ENCODE data around the gene ACAP3. TPM values are rescaled to one million over a fixed set of nuclear protein-coding genes. Genes with fewer than 3 reads are reported as not detected.

ACAP3 gene
- total RNA-seq, 1 experiment from 2014 or later, result 42.2 TPM

DNA sequence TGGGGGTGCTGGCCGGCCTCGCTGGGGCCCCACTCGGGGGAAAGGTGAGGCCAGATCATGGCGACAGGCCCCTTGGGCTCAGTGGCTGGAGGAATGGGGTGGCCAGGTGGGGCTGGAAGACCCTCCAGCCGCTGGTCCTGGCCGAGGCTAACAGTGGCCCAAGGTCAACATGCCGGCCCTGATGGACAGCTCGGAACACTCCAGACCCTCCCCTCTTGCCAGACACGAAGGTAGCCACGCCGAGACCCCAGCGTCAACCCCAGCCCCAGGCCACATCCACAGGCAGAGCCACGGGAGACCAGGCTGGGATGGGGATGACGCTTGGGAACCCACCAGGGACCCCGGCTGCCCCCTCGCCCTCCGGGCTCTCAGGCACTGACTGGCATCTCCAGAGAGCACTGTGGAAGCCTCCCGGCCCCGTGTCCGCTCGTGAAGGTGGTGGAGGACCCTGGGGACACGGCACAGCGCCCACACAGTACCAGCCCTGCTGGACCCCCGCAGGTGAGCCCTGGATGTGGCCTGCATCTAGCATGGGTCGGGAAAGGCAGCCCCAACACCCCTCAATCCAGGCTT lies 60.3 kb downstream of the ACAP3 start (continued):
- no peak for TF ChIP-seq NFYB (CRISPR knock-in tag; conservative IDR thresholded peaks at IDR 0.05; ENCODE audit: low read depth)
- TF ChIP-seq ZNF121 (CRISPR knock-in tag; IDR thresholded peaks at IDR 0.05), result no peak
- no peak for TF ChIP-seq ATF2 (CRISPR knock-in tag; IDR thresholded peaks at IDR 0.05; ENCODE audit: borderline replicate concordance, low read depth)
- no peak for TF ChIP-seq MXD4 (CRISPR knock-in tag; IDR thresholded peaks at IDR 0.05; ENCODE audit: borderline replicate concordance)
- TF ChIP-seq, protein P1, sequence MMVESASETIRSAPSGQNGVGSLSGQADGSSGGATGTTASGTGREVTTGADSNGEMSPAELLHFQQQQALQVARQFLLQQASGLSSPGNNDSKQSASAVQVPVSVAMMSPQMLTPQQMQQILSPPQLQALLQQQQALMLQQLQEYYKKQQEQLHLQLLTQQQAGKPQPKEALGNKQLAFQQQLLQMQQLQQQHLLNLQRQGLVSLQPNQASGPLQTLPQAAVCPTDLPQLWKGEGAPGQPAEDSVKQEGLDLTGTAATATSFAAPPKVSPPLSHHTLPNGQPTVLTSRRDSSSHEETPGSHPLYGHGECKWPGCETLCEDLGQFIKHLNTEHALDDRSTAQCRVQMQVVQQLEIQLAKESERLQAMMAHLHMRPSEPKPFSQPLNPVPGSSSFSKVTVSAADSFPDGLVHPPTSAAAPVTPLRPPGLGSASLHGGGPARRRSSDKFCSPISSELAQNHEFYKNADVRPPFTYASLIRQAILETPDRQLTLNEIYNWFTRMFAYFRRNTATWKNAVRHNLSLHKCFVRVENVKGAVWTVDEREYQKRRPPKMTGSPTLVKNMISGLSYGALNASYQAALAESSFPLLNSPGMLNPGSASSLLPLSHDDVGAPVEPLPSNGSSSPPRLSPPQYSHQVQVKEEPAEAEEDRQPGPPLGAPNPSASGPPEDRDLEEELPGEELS (CRISPR knock-in tag; IDR thresholded peaks at IDR 0.05), result no peak
- no peak for TF ChIP-seq TP53 (CRISPR knock-in tag; IDR thresholded peaks at IDR 0.05)

- no peak for TF ChIP-seq NFATC4 (CRISPR knock-in tag; IDR thresholded peaks at IDR 0.05)
- TF ChIP-seq, protein P1 (CRISPR knock-in tag; IDR thresholded peaks at IDR 0.05), result 0 out of 2 replicates have a peak, but pooled peaks have one; percentile 20
- Mint-ChIP-seq H3K4me1 (no peaks in the 10 kb centered on the region), H3K27ac (no peak within 1 kb of the TSS), H3K9me3 (no peaks in the 10 kb centered on the region), H3K27me3 (ENCODE audit: low read depth) (no peaks in the 10 kb centered on the region), H3K4me3 (no peak within 1 kb of the TSS), H3K36me3 (peaks cover 2% of the 10 kb centered on the region; the same call in 1 of the 2 replicates)
- ATAC-seq (peak; percentile 63), DNase-seq (ENCODE audit: low spot score) (peak; percentile 49)
- CTCF ChIA-PET, result interaction anchor here (0.7 to 2.1 kb wide), 5 partner anchors 10 to 243 kb away, joined by 4 to 9 read pairs (median 6); no protein-coding TSS in a partner anchor
- POLR2A ChIA-PET, result interaction anchor here (0.7 kb wide), 1 partner anchor 21 kb away, joined by 4 read pairs; no protein-coding TSS in a partner anchor
Observed at GRCh38 chr1:1246577-1247340, 61.0 kb downstream of the ACAP3 start, which contains the start of gene C1QTNF12. Gene C1QTNF12, minus strand, starts transcription at chr1:1246722. Its CDS starts 32 bp downstream, at chr1:1246690.

GRCh38 chr1:1245817-1246576 lies 61.7 kb downstream of the ACAP3 start:
- TF ChIP-seq, protein P2, sequence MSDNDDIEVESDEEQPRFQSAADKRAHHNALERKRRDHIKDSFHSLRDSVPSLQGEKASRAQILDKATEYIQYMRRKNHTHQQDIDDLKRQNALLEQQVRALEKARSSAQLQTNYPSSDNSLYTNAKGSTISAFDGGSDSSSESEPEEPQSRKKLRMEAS (CRISPR knock-in tag; IDR thresholded peaks at IDR 0.05), result 0 out of 2 replicates have a peak, but pooled peaks have one; percentile 49
- TF ChIP-seq, protein P3, sequence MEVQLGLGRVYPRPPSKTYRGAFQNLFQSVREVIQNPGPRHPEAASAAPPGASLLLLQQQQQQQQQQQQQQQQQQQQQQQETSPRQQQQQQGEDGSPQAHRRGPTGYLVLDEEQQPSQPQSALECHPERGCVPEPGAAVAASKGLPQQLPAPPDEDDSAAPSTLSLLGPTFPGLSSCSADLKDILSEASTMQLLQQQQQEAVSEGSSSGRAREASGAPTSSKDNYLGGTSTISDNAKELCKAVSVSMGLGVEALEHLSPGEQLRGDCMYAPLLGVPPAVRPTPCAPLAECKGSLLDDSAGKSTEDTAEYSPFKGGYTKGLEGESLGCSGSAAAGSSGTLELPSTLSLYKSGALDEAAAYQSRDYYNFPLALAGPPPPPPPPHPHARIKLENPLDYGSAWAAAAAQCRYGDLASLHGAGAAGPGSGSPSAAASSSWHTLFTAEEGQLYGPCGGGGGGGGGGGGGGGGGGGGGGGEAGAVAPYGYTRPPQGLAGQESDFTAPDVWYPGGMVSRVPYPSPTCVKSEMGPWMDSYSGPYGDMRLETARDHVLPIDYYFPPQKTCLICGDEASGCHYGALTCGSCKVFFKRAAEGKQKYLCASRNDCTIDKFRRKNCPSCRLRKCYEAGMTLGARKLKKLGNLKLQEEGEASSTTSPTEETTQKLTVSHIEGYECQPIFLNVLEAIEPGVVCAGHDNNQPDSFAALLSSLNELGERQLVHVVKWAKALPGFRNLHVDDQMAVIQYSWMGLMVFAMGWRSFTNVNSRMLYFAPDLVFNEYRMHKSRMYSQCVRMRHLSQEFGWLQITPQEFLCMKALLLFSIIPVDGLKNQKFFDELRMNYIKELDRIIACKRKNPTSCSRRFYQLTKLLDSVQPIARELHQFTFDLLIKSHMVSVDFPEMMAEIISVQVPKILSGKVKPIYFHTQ (CRISPR knock-in tag; IDR thresholded peaks at IDR 0.05), result no peak
- peak; percentile 6; the same call in 1 of the 2 replicates for ATAC-seq
- Mint-ChIP-seq H3K36me3 (peaks cover under 1% of the 10 kb centered on the region; the same call in 1 of the 2 replicates), H3K4me1 (no peaks in the 10 kb centered on the region), H3K27me3 (ENCODE audit: low read depth) (no peaks in the 10 kb centered on the region), H3K27ac (no peak overlapping the region), H3K9me3 (no peaks in the 10 kb centered on the region), H3K4me3 (no peak overlapping the region)
- CTCF ChIA-PET, result interaction anchor here (0.8 to 2.1 kb wide), 3 partner anchors 9 to 124 kb away, joined by 4 to 9 read pairs (median 6); no protein-coding TSS in a partner anchor
- POLR2A ChIA-PET, result no interaction called here
- peak; percentile 50 for DNase-seq (ENCODE audit: low spot score)

Data from WTC11 (cell line).